A673 (cell line): Measurements from ENCODE around the gene CENPW.

ENCODE experiments used
- CTCF ChIP-seq: fragments of 300-800, 200-600 bp; sonication (generic); conservative IDR thresholded peaks from 2 replicates; pipeline ENCODE4 v1.5.1; 2017; ENCODE audit warnings: low read depth, mild to moderate bottlenecking, antibody characterized with exemption, low read length, moderate library complexity, mixed read lengths
- EZH2 ChIP-seq: fragments of 200-600 bp; sonication (generic); IDR thresholded peaks from 2 replicates; pipeline ENCODE4 v1.6.1; 2017; ENCODE audit warnings: borderline replicate concordance, low read depth, mild to moderate bottlenecking, mixed read lengths, antibody characterized with exemption, low read length; ENCODE audit not compliant: poor library complexity, severe bottlenecking

- TF ChIP-seq CTCF = no peak
- TF ChIP-seq EZH2 = no peak
Observed at GRCh38 chr6:126388104-126388598, 48.2 kb downstream of the CENPW start.
